ENCODE data around the gene RPSA. TPM values are rescaled to one million over a fixed set of nuclear protein-coding genes. Genes with fewer than 3 reads are reported as not detected.

Gene RPSA
- total RNA-seq, 1 experiment from 2014 or later: 2,486 TPM

DNA sequence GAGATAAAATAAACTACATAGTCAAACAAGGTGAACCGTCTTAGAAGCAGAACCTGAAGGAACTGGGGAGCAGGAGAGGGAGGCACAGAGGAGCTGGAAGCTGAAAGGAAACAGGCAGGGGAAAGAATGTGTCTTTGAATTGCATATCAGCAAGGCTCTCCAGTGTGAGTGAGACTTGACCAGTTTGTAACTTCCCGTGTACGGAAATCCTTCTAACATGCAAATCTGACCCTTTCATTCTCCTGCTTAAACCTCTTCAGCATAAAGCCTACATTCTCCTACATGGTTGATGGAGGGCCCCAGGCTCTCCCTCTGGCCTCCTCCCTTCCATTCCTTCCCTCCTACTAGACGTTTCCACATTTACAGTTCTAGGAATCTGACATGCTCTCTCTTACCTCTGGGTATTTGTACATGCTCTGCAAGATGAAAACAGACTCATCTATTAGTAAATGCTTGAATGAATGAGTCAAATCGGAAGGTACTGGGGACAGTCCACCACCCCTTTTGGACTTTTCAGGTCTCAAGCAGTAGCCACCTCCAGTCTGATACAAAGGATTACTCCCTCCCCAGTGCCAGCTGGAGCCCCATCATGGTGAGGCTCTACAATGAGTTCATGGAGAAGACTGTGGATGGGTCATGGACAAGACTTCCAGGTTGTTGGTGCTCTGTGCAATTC is 29.4 kb upstream of the RPSA start (continued):
- TF ChIP-seq, protein P1, sequence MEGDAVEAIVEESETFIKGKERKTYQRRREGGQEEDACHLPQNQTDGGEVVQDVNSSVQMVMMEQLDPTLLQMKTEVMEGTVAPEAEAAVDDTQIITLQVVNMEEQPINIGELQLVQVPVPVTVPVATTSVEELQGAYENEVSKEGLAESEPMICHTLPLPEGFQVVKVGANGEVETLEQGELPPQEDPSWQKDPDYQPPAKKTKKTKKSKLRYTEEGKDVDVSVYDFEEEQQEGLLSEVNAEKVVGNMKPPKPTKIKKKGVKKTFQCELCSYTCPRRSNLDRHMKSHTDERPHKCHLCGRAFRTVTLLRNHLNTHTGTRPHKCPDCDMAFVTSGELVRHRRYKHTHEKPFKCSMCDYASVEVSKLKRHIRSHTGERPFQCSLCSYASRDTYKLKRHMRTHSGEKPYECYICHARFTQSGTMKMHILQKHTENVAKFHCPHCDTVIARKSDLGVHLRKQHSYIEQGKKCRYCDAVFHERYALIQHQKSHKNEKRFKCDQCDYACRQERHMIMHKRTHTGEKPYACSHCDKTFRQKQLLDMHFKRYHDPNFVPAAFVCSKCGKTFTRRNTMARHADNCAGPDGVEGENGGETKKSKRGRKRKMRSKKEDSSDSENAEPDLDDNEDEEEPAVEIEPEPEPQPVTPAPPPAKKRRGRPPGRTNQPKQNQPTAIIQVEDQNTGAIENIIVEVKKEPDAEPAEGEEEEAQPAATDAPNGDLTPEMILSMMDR (IDR thresholded peaks at IDR 0.05 in 2 of 3, conservative IDR thresholded peaks at IDR 0.05 in 1 of 3; ENCODE audit: borderline replicate concordance in 1 of 3, insufficient read depth in 1 of 3, low read depth in 2 of 3, low read length in 2 of 3): no peak
- TF ChIP-seq SP1 (IDR thresholded peaks at IDR 0.05; ENCODE audit: low read depth): no peak
- no peak for TF ChIP-seq EZH2phosphoT487 (IDR thresholded peaks at IDR 0.05; ENCODE audit: borderline replicate concordance)
- TF ChIP-seq, protein P2, sequence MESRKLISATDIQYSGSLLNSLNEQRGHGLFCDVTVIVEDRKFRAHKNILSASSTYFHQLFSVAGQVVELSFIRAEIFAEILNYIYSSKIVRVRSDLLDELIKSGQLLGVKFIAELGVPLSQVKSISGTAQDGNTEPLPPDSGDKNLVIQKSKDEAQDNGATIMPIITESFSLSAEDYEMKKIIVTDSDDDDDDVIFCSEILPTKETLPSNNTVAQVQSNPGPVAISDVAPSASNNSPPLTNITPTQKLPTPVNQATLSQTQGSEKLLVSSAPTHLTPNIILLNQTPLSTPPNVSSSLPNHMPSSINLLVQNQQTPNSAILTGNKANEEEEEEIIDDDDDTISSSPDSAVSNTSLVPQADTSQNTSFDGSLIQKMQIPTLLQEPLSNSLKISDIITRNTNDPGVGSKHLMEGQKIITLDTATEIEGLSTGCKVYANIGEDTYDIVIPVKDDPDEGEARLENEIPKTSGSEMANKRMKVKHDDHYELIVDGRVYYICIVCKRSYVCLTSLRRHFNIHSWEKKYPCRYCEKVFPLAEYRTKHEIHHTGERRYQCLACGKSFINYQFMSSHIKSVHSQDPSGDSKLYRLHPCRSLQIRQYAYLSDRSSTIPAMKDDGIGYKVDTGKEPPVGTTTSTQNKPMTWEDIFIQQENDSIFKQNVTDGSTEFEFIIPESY (IDR thresholded peaks at IDR 0.05; ENCODE audit: extremely low read depth, insufficient replicate concordance, low read length): no peak
- TF ChIP-seq RAD21 (IDR thresholded peaks at IDR 0.05; ENCODE audit: low read depth): no peak
- no peak for TF ChIP-seq CEBPB (IDR thresholded peaks at IDR 0.05; ENCODE audit: low read depth)

DNA sequence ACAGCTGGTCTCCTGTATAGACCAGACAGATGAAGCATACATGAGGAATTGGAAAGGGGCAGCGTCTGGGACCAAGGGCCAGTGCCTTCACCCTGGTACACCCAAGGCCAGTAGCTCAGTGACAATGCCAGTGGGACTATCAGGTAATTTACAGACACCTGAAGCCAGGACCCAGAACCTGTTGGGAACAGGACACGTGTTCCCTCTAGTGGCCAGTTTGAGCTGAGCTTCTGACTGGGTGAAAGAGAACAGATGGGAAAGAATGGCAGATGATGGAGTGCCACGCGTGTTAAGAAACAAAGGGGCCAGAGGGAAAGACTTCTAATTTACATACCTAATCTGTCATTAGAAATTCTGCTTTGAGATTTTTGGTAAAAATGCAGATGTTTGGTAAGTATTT is 28.4 kb upstream of the RPSA start:
- no peaks in the 10 kb centered on the region for H4K20me1 ChIP-seq (ENCODE audit: insufficient read depth)
- RAD21 ChIA-PET (ENCODE audit: low non-redundant PET in 1 of 2, low total read pairs in 2 of 2, uncharacterized antibody in 2 of 2, unreplicated experiment in 2 of 2): interaction anchor here in 1 of 2 experiments (0.8 kb wide), 1 partner anchor 86 kb away, joined by 3 read pairs; no protein-coding TSS in a partner anchor
- H3K79me2 ChIP-seq (ENCODE audit: insufficient read depth, low read length): no peaks in the 10 kb centered on the region; the same call in 1 of the 2 replicates
- CTCF ChIA-PET: interaction anchor here (0.7 to 1.7 kb wide), 14 partner anchors 9 to 881 kb away, joined by 3 to 19 read pairs (median 3); partner anchors contain the start of gene EXOG
- peak; percentile 45 for DNase-seq (ENCODE audit: low read depth, low spot score)
- H2AFZ ChIP-seq (ENCODE audit: low read depth, low read length, poor library complexity, severe bottlenecking): no peak overlapping the region
- H3K9me2 ChIP-seq (ENCODE audit: insufficient read depth): no peaks in the 10 kb centered on the region
- intact Hi-C loops (cut with micrococcal nuclease): loop anchor here (1.0 to 2.0 kb wide), 3 partner anchors 85 to 277 kb away; no protein-coding TSS in a partner anchor
- peaks cover 4 to 8% of the 10 kb centered on the region in 2 experiments; a peak in 3 of 4 replicates for H3K4me1 ChIP-seq (ENCODE audit: control insufficient read depth in 1 of 2, insufficient read depth in 2 of 2, low read length in 2 of 2)
- H3K9ac ChIP-seq (ENCODE audit: low read length): no peak overlapping the region
- no peaks in the 10 kb centered on the region for H3K36me3 ChIP-seq (ENCODE audit: control insufficient read depth in 1 of 2, insufficient read depth in 2 of 2, low read length in 2 of 2)
- BruUV-seq (replicated peaks): no TSS peak
- TF ChIP-seq, protein P1 (IDR thresholded peaks at IDR 0.05 in 2 of 3, conservative IDR thresholded peaks at IDR 0.05 in 1 of 3; ENCODE audit: borderline replicate concordance in 1 of 3, insufficient read depth in 1 of 3, low read depth in 2 of 3, low read length in 2 of 3): peak; percentile 54 to 89 (median 86)
- TF ChIP-seq EGR1 (IDR thresholded peaks at IDR 0.05; ENCODE audit: low read depth) (no peak), SRF (IDR thresholded peaks at IDR 0.05; ENCODE audit: low read depth) (no peak), FOSL1 (IDR thresholded peaks at IDR 0.05; ENCODE audit: low read depth) (no peak), RAD21 (IDR thresholded peaks at IDR 0.05; ENCODE audit: low read depth) (peak; percentile 73)
- POLR2A ChIA-PET: interaction anchor here (1.4 kb wide), 1 partner anchor 29 kb away, joined by 6 read pairs; the partner anchor contains the start of gene RPSA
- peaks cover 21% of the 10 kb centered on the region; the same call in 1 of the 2 replicates for H3K27me3 ChIP-seq (ENCODE audit: insufficient read depth, low read length)
- H3K9me3 ChIP-seq (ENCODE audit: control insufficient read depth in 1 of 2, insufficient read depth in 1 of 2, low read depth in 1 of 2, low read length in 2 of 2): no peaks in the 10 kb centered on the region
- H3K4me2 ChIP-seq (ENCODE audit: low read length): no peak overlapping the region
- ATAC-seq: peak; percentile 90
- H3K4me3 ChIP-seq (replicated peaks in 1 of 2; ENCODE audit: low read depth in 1 of 2, low read length in 2 of 2): no peak overlapping the region
- no peak overlapping the region for H3K27ac ChIP-seq (ENCODE audit: low read depth, low read length)
